ENCODE results near the gene SKP2. TPM values are rescaled to one million over a fixed set of nuclear protein-coding genes. Genes with fewer than 3 reads are reported as not detected.

The SKP2 gene
- total RNA-seq, 4 donors from 2014 or later, result 13.8 to 30.5 (median 22.2) TPM

- Histone ChIP-seq H3K27me3 (no peaks in the 10 kb centered on the region), H3K9me3 (no peaks in the 10 kb centered on the region), H3K27ac (no peak overlapping the region), H3K36me3 (peaks cover 0 to 8% (median 0%) of the 10 kb centered on the region in 3 donors), H3K4me1 (no peaks in the 10 kb centered on the region), H3K4me3 (no peak overlapping the region)
- no peak for TF ChIP-seq POLR2A (IDR thresholded peaks at IDR 0.05)
- no peak for TF ChIP-seq CTCF (IDR thresholded peaks at IDR 0.05)
- DNase-seq, result no peak
Measured at GRCh38 chr5:36230151-36230790, 78.4 kb downstream of the SKP2 start.

DNA sequence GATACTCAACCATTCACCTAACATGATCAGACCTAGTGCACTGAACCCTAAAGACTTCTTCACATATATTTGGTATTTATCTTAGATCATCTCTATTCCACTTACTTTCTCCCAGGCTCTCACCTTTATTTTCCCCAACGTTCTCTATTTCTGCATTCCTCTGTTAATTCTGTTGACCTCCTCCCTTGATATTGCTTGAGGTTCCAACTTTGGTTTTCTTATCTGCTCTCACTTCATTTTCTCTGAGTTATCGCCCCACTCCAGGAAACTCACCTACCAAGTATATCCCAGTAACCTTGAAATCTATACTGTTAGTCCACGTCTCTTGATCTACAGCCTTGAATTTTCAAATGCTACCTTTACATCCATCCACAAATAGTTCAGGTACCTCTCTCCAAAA lies 80.6 kb downstream of the SKP2 start:
- H3K4me1 ChIP-seq, result peaks cover 0 to under 1% (median 0%) of the 10 kb centered on the region in 4 donors
- H3K27ac ChIP-seq, result no peak overlapping the region
- DNase-seq, result no peak
- TF ChIP-seq CTCF (IDR thresholded peaks at IDR 0.05) (no peak), POLR2A (IDR thresholded peaks at IDR 0.05) (no peak)
- H3K27me3 ChIP-seq, result no peaks in the 10 kb centered on the region
- no peak overlapping the region for H3K4me3 ChIP-seq
- H3K36me3 ChIP-seq, result no peaks in the 10 kb centered on the region
- no peaks in the 10 kb centered on the region for H3K9me3 ChIP-seq

Small RNA genes within 50 kb of the gene (small RNA-seq; reads per million reads assigned to genes)
- gene MIR580 (0 reads per million in 2 donors), gene RNU6-1305P (0 reads per million in 2 donors)

Other genes starting within 250 kb of the SKP2 start
- not detected for gene CAPSL, start 213.5 kb upstream of the SKP2 start, total RNA-seq
- gene UGT3A1, start 160.7 kb upstream of the SKP2 start, total RNA-seq, result 1 to 10 TPM in 1 of 4 donors, under 1 TPM in 1, not detected in 2; 0.54 to 1.1 TPM
- gene UGT3A2, start 85.2 kb upstream of the SKP2 start, total RNA-seq, result not detected
- gene LMBRD2, start 224 bp upstream of the SKP2 start, total RNA-seq, result 10 to 100 TPM in 3 of 4 donors, 1 to 10 TPM in 1; 9.9 to 55.3 (median 22.0) TPM
- 10 to 100 TPM in 3 of 4 donors, 1 to 10 TPM in 1; 5.8 to 30.0 (median 17.4) TPM for gene NADK2, start 89.8 kb downstream of the SKP2 start, total RNA-seq
- under 1 TPM in 1 of 4 donors, not detected in 3; 0.54 TPM for gene RANBP3L, start 149.8 kb downstream of the SKP2 start, total RNA-seq